ENCODE measurements around the gene EVI5. TPM values are rescaled to one million over a fixed set of nuclear protein-coding genes. Genes with fewer than 3 reads are reported as not detected.
A peak's percentile ranks its signal among the peaks of the same experiment; 100 is the strongest.

EVI5 gene
- total and polyA plus RNA-seq, 2 experiments from 2014 or later = 24.9 to 29.0 TPM

GRCh38 chr1:92509619-92510018 is 275.3 kb downstream of the EVI5 start:
- Histone ChIP-seq H3K9me3 (ENCODE audit: low read depth) (no peaks in the 10 kb centered on the region), H3K4me3 (no peak overlapping the region), H3K4me1 (ENCODE audit: insufficient read depth) (no peaks in the 10 kb centered on the region), H3K9me2 (replicated peaks; ENCODE audit: insufficient read depth) (no peaks in the 10 kb centered on the region), H3K27ac (no peak overlapping the region), H4K20me1 (ENCODE audit: insufficient read depth, poor library complexity, severe bottlenecking) (no peaks in the 10 kb centered on the region), H3K27me3 (no peaks in the 10 kb centered on the region), H2AFZ (no peak overlapping the region), H3K79me2 (no peaks in the 10 kb centered on the region), H3K36me3 (replicated peaks; ENCODE audit: insufficient read depth, low read depth) (no peaks in the 10 kb centered on the region), H3K4me2 (no peak overlapping the region)
- no peak for DNase-seq (ENCODE audit: low spot score)
- 100% methylated on average over 1 of the region's 1 CpG for WGBS (ENCODE audit: low lambda C conversion rate, missing lambda C conversion rate)
- TF ChIP-seq EZH2phosphoT487 (IDR thresholded peaks at IDR 0.05; ENCODE audit: low read depth, severe bottlenecking, unreplicated experiment) = no peak
- TF ChIP-seq, protein P1, sequence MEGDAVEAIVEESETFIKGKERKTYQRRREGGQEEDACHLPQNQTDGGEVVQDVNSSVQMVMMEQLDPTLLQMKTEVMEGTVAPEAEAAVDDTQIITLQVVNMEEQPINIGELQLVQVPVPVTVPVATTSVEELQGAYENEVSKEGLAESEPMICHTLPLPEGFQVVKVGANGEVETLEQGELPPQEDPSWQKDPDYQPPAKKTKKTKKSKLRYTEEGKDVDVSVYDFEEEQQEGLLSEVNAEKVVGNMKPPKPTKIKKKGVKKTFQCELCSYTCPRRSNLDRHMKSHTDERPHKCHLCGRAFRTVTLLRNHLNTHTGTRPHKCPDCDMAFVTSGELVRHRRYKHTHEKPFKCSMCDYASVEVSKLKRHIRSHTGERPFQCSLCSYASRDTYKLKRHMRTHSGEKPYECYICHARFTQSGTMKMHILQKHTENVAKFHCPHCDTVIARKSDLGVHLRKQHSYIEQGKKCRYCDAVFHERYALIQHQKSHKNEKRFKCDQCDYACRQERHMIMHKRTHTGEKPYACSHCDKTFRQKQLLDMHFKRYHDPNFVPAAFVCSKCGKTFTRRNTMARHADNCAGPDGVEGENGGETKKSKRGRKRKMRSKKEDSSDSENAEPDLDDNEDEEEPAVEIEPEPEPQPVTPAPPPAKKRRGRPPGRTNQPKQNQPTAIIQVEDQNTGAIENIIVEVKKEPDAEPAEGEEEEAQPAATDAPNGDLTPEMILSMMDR (IDR thresholded peaks at IDR 0.05; ENCODE audit: poor library complexity) = no peak
- no peak for TF ChIP-seq EZH2 (IDR thresholded peaks at IDR 0.05; ENCODE audit: borderline replicate concordance)

DNA sequence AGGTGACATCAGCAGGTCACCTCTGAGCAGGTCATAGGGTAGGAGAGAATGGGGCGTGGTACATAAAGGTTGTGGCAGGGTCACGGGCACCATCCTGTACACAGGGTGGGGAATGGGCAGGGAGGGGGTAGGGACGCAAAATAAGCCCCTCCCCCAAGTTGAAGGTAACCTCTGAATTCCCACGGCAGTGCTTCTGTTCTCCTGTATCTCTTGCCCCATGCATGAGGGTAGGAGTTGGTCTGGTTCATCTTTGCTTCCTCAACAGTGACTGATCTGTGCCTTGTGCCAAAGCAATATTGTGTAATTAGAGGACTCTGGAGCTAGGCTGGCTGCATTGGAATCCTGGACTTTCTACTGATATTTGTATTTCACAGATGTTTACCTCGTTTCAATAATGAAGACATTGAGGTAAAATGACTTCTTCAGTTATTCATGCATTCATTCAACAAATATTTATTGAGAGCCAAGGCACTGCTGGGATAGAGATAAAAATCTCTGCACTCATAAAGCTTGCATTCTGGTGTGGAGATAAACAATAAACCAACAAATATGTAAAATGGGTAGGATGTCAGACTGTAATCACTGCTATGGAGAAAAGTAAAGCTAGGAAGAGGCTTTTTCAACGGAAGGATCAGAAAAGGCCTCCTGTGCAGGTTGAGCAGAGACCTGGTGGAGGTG is 279.8 kb downstream of the EVI5 start:
- H3K27ac ChIP-seq = no peak overlapping the region
- H3K4me2 ChIP-seq = no peak overlapping the region
- no peak overlapping the region for H3K4me3 ChIP-seq
- DNase-seq (ENCODE audit: low spot score) = peak; percentile 7
- no peaks in the 10 kb centered on the region for H3K79me2 ChIP-seq
- H3K36me3 ChIP-seq (replicated peaks; ENCODE audit: insufficient read depth, low read depth) = no peaks in the 10 kb centered on the region
- H2AFZ ChIP-seq = no peak overlapping the region
- H3K4me1 ChIP-seq (ENCODE audit: insufficient read depth) = no peaks in the 10 kb centered on the region
- H4K20me1 ChIP-seq (ENCODE audit: insufficient read depth, poor library complexity, severe bottlenecking) = no peaks in the 10 kb centered on the region
- no peaks in the 10 kb centered on the region for H3K9me3 ChIP-seq (ENCODE audit: low read depth)
- 77% methylated on average over 6 of the region's 6 CpGs for WGBS (ENCODE audit: low lambda C conversion rate, missing lambda C conversion rate)
- no peaks in the 10 kb centered on the region for H3K9me2 ChIP-seq (replicated peaks; ENCODE audit: insufficient read depth)
- TF ChIP-seq EZH2 (IDR thresholded peaks at IDR 0.05; ENCODE audit: borderline replicate concordance) = no peak
- no peak for TF ChIP-seq EZH2phosphoT487 (IDR thresholded peaks at IDR 0.05; ENCODE audit: low read depth, severe bottlenecking, unreplicated experiment)
- H3K27me3 ChIP-seq = no peaks in the 10 kb centered on the region

GRCh38 chr1:92504291-92505014 is 280.5 kb downstream of the EVI5 start:
- 89% methylated on average over 8 of the region's 8 CpGs for WGBS (ENCODE audit: low lambda C conversion rate, missing lambda C conversion rate)
- no peak overlapping the region for H2AFZ ChIP-seq
- TF ChIP-seq EZH2 (IDR thresholded peaks at IDR 0.05; ENCODE audit: borderline replicate concordance) = no peak
- TF ChIP-seq, protein P1 (IDR thresholded peaks at IDR 0.05; ENCODE audit: poor library complexity) = no peak
- no peak for TF ChIP-seq EZH2phosphoT487 (IDR thresholded peaks at IDR 0.05; ENCODE audit: low read depth, severe bottlenecking, unreplicated experiment)
- H3K27me3 ChIP-seq = no peaks in the 10 kb centered on the region
- no peaks in the 10 kb centered on the region for H3K9me3 ChIP-seq (ENCODE audit: low read depth)
- H4K20me1 ChIP-seq (ENCODE audit: insufficient read depth, poor library complexity, severe bottlenecking) = no peaks in the 10 kb centered on the region
- H3K27ac ChIP-seq = no peak overlapping the region
- H3K4me1 ChIP-seq (ENCODE audit: insufficient read depth) = no peaks in the 10 kb centered on the region
- no peaks in the 10 kb centered on the region for H3K9me2 ChIP-seq (replicated peaks; ENCODE audit: insufficient read depth)
- H3K4me2 ChIP-seq = no peak overlapping the region
- no peak for DNase-seq (ENCODE audit: low spot score)
- H3K79me2 ChIP-seq = no peaks in the 10 kb centered on the region
- no peak overlapping the region for H3K4me3 ChIP-seq
- H3K36me3 ChIP-seq (replicated peaks; ENCODE audit: insufficient read depth, low read depth) = no peaks in the 10 kb centered on the region

- no peaks in the 10 kb centered on the region for H3K79me2 ChIP-seq
- H3K4me3 ChIP-seq = no peak overlapping the region
- H3K27ac ChIP-seq = no peak overlapping the region
- WGBS (ENCODE audit: low lambda C conversion rate, missing lambda C conversion rate) = 91% methylated on average over 6 of the region's 6 CpGs
- no peak overlapping the region for H2AFZ ChIP-seq
- H3K4me1 ChIP-seq (ENCODE audit: insufficient read depth) = no peaks in the 10 kb centered on the region
- DNase-seq (ENCODE audit: low spot score) = no peak
- H3K9me3 ChIP-seq (ENCODE audit: low read depth) = no peaks in the 10 kb centered on the region
- H3K9me2 ChIP-seq (replicated peaks; ENCODE audit: insufficient read depth) = no peaks in the 10 kb centered on the region
- no peaks in the 10 kb centered on the region for H3K36me3 ChIP-seq (replicated peaks; ENCODE audit: insufficient read depth, low read depth)
- H3K4me2 ChIP-seq = no peak overlapping the region
- TF ChIP-seq EZH2phosphoT487 (IDR thresholded peaks at IDR 0.05; ENCODE audit: low read depth, severe bottlenecking, unreplicated experiment) (no peak), EZH2 (IDR thresholded peaks at IDR 0.05; ENCODE audit: borderline replicate concordance) (no peak)
- TF ChIP-seq, protein P1 (IDR thresholded peaks at IDR 0.05; ENCODE audit: poor library complexity) = no peak
- H3K27me3 ChIP-seq = no peaks in the 10 kb centered on the region
- H4K20me1 ChIP-seq (ENCODE audit: insufficient read depth, poor library complexity, severe bottlenecking) = no peaks in the 10 kb centered on the region
Measured at GRCh38 chr1:92503926-92504285, 281.0 kb downstream of the EVI5 start.

All from hepatocyte (in vitro differentiated cells).